ENCODE data around the gene CCM2. TPM values are rescaled to one million over a fixed set of nuclear protein-coding genes. Genes with fewer than 3 reads are reported as not detected.

CCM2 gene
- total and polyA plus RNA-seq, 12 donors: 36.1 to 84.5 (median 50.7) TPM

- intact Hi-C loops (cut with DNase I): no loop called here
- DNase-seq: peak in 1 of 7 donors; percentile 60
- Histone ChIP-seq H3K4me3 (no peak overlapping the region), H3K4me1 (replicated peaks in 1 of 2) (no peaks in the 10 kb centered on the region), H3K27ac (peak overlapping the region in 1 of 5 donors; percentile 26), H3K36me3 (replicated peaks in 1 of 2) (peaks cover 0 to 82% of the 10 kb centered on the region in 2 donors), H3K9me3 (replicated peaks in 1 of 3) (no peaks in the 10 kb centered on the region), H3K27me3 (no peaks in the 10 kb centered on the region)
- 76 to 86% (median 83%) methylated on average over 15 to 17 of the region's 17 CpGs for WGBS, 4 donors
- TF ChIP-seq POLR2A (IDR thresholded peaks at IDR 0.05) (no peak), CTCF (IDR thresholded peaks at IDR 0.05) (no peak)
These were observed 73.2 kb downstream of the CCM2 start for GRCh38 chr7:45073031-45073785.

GRCh38 chr7:45073786-45074527, 74.0 kb downstream of the CCM2 start:
- WGBS, 4 donors: 77 to 85% (median 83%) methylated on average over 5 to 15 of the region's 15 CpGs; no CpG with 5 or more reads in 1 of the 4 donors
- Histone ChIP-seq H3K27me3 (no peaks in the 10 kb centered on the region), H3K4me3 (no peak overlapping the region), H3K9me3 (replicated peaks in 1 of 3) (no peaks in the 10 kb centered on the region), H3K4me1 (replicated peaks in 1 of 2) (no peaks in the 10 kb centered on the region), H3K27ac (peak overlapping the region in 1 of 5 donors; percentile 26), H3K36me3 (replicated peaks in 1 of 2) (peaks cover 0 to 75% of the 10 kb centered on the region in 2 donors)
- DNase-seq: peak in 2 of 7 donors; percentile 33 to 93
- intact Hi-C loops (cut with DNase I): no loop called here
- no peak for TF ChIP-seq POLR2A (IDR thresholded peaks at IDR 0.05)
- TF ChIP-seq CTCF (IDR thresholded peaks at IDR 0.05): no peak

DNA sequence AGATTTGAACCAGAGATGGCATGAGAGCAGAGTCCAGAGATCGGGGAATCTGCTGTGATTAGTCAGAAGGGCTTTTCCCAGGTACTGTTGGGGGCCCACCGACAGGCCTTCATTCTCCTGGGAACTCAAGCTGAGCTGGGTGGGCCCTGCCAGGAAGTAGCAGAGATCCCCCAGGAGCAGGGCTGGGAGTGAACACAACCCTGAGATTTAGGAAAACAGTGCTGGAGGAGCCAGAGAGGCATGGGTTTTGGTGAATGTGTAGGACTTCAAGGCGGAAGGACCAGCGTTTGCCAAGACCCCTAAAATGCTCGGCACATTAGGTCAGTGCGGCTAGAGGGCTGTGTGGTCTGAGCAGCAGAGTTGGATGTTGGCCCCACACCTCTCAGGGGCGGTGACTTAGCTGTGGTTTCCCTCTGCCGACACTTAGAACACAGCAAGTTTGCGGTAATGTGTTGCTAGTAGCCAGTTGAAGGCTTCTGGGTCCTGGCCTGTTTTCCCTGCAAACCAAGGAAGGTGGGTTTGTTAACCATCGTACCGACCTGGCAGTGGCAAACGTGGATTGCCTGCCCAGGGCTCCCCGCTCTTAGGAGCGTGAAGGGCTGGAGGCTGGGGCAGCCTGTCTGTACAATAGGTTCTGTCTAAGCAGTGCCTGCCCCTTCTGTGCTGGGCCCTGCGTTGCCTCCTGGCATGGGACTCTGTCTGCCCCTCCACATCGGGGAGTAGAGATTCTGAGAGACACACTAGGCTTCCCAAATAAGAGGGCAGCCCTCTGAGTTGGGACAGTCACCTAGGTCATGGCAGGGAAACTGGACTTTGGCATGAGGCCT, 74.7 kb downstream of the CCM2 start:
- Histone ChIP-seq H3K27ac (peak overlapping the region in 1 of 5 donors; percentile 26), H3K4me1 (replicated peaks in 1 of 2) (no peaks in the 10 kb centered on the region), H3K4me3 (no peak overlapping the region), H3K27me3 (no peaks in the 10 kb centered on the region), H3K9me3 (replicated peaks in 1 of 3) (no peaks in the 10 kb centered on the region), H3K36me3 (replicated peaks in 1 of 2) (peaks cover 0 to 68% of the 10 kb centered on the region in 2 donors)
- DNase-seq: peak in 1 of 7 donors; percentile 45
- TF ChIP-seq CTCF (IDR thresholded peaks at IDR 0.05) (no peak), POLR2A (IDR thresholded peaks at IDR 0.05) (no peak)
- intact Hi-C loops (cut with DNase I): no loop called here
- 84 to 95% (median 93%) methylated on average over 10 to 16 of the region's 16 CpGs for WGBS, 4 donors

- 89 to 100% methylated on average over 1 of the region's 1 CpG; no CpG with 5 or more reads in 2 of the 4 donors for WGBS, 4 donors
- H3K27ac ChIP-seq: no peak overlapping the region
- no peaks in the 10 kb centered on the region for H3K27me3 ChIP-seq
- H3K4me3 ChIP-seq: no peak overlapping the region
- peak in 1 of 7 donors; percentile 34 for DNase-seq
- intact Hi-C loops (cut with DNase I): no loop called here
- no peaks in the 10 kb centered on the region for H3K4me1 ChIP-seq (replicated peaks in 1 of 2)
- no peaks in the 10 kb centered on the region for H3K9me3 ChIP-seq (replicated peaks in 1 of 3)
- peaks cover 0 to 62% of the 10 kb centered on the region in 2 donors for H3K36me3 ChIP-seq (replicated peaks in 1 of 2)
- TF ChIP-seq CTCF (IDR thresholded peaks at IDR 0.05): no peak
- TF ChIP-seq POLR2A (IDR thresholded peaks at IDR 0.05): no peak
These were observed 75.3 kb downstream of the CCM2 start for GRCh38 chr7:45075355-45075644.
